HTR-8/SVneo (cell line): ENCODE measurements around the gene POLR2H.

Experiments used
- DNase-seq: peaks from one replicate; pipeline ENCODE4 v3.0.0; 2011; ENCODE audit warnings: low spot score, mixed read lengths; ENCODE audit not compliant: insufficient read length
- FAIRE-seq: peaks from 2 replicates; lab custom pipeline; 2011; peaks lifted over from hg19 to GRCh38; lab: Jason Lieb, UNC

The POLR2H gene

GRCh38 chr3:184350618-184351017 lies 10.9 kb upstream of the POLR2H start:
- FAIRE-seq, result no peak
- DNase-seq, result no peak

- DNase-seq, result no peak
- FAIRE-seq, result no peak
These were observed 9.9 kb upstream of the POLR2H start for GRCh38 chr3:184351511-184352148.

GRCh38 chr3:184352149-184352785 lies 9.2 kb upstream of the POLR2H start:
- FAIRE-seq (no peak), DNase-seq (no peak)

GRCh38 chr3:184352897-184353545 lies 8.5 kb upstream of the POLR2H start:
- FAIRE-seq (no peak), DNase-seq (no peak)

DNA sequence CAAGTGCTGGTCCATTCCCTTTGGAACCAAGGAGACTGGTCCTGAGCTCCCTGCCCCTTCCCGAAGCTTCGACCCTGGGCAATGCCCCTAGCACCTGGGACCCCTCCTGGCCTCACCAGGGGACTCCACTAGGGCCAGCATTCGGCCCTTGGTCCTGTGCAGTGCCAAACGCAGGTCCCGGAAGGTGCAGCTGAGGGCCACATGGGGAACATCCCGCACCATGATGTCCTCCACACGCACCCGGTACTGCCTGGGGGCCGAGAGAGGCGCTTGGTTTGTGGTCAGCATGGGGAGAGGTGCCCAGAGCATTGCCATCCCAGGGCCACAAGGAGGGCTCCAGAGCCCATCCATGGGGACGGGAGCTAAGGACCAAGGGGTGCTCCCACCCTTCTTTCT lies 8.0 kb upstream of the POLR2H start:
- DNase-seq, result no peak
- no peak for FAIRE-seq

GRCh38 chr3:184354121-184354728 lies 7.3 kb upstream of the POLR2H start:
- peak; percentile 9 for FAIRE-seq
- DNase-seq, result no peak

GRCh38 chr3:184354754-184355153 lies 6.8 kb upstream of the POLR2H start:
- DNase-seq (no peak), FAIRE-seq (no peak)

DNA sequence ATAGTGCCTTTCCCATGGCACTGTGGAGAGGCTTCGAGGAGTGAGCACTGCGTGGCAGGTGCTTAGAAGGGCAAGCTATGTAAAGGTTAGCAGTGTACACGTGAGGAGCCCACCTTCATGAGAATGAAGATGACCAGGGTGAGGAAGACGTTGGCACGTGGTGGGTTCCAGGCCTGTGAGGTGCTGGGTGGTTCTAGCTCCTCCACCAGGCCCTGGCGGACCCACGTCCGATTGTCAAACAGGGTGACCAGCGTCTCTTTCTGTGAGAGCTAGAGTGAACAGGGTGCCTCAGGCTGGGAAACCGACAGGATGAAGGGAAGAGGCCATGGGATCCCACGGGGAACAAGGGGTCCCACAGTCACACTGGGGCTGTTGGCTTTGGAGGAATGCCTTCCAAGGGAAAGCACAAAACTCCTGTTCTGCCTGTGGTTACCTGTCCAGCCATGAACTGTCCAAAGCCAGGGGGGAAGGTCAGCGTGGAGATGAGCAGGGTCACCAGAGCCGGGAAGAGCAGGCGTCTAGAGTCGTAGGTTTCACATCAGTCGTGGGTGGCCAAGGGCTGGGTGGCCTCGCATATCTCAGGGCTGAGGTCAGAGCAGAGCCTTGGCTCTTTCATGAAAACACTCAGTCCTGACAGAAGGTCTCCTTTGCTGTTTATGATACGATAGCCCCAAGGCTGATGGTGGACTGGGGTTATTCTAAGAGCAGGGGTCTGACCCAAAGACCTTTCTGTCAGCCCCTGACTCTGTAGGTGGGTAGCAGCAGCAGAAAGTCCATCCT lies 6.1 kb upstream of the POLR2H start:
- no peak for FAIRE-seq
- DNase-seq, result no peak

GRCh38 chr3:184357248-184358123 lies 4.0 kb upstream of the POLR2H start:
- no peak for FAIRE-seq
- DNase-seq, result no peak

GRCh38 chr3:184358124-184358767 lies 3.3 kb upstream of the POLR2H start:
- FAIRE-seq, result no peak

GRCh38 chr3:184358921-184359350 lies 2.6 kb upstream of the POLR2H start:
- DNase-seq, result no peak
- FAIRE-seq, result no peak

More at GRCh38 chr3:184358124-184358767, 3.3 kb upstream of the POLR2H start:
- DNase-seq, result no peak

GRCh38 chr3:184359610-184360009 lies 1.9 kb upstream of the POLR2H start:
- FAIRE-seq, result no peak
- no peak for DNase-seq

GRCh38 chr3:184360070-184360928 lies 1.2 kb upstream of the POLR2H start:
- no peak for DNase-seq
- FAIRE-seq, result no peak

DNA sequence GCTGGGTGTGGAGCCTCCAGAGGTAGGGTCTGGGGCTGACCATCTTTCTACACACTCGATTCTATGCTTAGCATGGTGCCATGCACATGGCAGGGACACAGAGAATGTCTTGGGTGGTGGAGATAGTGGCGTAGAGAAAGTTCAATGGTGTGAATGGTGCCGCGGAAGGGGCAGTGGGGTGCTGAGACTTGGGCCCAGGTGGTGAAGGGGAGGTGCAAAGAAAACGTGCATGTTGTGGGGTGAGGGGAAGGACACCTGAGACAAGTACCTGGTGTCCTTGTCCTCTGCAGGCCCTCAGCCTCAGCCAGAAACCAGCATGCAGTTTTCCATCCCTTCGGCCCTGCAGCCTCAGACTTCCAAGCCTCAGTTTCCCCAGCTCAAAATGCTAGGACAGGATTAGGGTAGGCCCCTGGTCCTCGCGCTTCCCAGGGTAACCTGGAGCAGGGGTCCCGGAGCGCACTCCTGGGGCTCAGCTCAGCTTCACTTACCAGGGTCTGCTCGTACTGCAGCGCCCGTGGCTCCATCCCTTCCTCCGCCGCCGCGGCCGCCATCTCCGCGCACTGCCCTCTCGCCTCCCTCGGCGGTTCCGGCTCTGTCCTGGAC lies 480 bp upstream of the POLR2H start:
- FAIRE-seq (peak; percentile 55), DNase-seq (no peak)

DNA sequence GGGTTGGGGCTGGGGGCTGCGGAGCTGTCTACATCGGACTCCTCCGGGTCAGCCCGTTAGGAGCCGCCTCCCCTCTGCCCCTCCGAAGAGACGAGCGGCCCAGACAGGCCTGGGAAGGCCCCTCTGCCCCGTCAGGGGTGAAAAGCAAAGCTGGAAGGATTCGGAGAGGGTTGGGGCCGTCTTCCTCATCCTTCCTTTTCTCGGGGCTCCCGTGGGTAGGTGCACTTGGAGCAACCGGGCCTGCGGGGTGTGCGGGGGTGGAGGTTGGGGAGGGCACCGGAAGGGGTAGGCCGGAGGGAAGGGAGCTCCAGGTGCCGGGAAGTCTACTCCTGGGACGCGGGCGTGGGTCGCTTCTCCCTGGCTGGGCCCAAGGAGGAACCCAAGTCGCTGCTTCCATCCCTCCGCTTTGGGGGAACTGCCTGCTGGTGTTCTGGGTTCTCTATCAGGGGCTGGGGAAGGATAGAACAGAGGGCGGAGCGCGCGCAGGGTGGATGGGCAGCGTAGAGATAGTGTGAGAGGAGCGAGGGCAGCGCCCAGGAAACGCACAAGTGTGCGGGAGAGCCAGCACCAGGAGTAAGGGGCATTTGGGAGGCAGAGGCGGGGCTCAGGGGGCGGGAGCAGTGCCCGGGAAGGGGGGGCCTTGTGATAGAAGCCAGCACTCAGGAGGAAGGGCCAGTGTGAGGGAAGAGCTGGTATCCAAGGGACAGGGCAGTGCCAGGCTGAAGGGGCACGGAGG lies 590 bp downstream of the POLR2H start:
- FAIRE-seq, result no peak
- DNase-seq, result peak; percentile 67

DNA sequence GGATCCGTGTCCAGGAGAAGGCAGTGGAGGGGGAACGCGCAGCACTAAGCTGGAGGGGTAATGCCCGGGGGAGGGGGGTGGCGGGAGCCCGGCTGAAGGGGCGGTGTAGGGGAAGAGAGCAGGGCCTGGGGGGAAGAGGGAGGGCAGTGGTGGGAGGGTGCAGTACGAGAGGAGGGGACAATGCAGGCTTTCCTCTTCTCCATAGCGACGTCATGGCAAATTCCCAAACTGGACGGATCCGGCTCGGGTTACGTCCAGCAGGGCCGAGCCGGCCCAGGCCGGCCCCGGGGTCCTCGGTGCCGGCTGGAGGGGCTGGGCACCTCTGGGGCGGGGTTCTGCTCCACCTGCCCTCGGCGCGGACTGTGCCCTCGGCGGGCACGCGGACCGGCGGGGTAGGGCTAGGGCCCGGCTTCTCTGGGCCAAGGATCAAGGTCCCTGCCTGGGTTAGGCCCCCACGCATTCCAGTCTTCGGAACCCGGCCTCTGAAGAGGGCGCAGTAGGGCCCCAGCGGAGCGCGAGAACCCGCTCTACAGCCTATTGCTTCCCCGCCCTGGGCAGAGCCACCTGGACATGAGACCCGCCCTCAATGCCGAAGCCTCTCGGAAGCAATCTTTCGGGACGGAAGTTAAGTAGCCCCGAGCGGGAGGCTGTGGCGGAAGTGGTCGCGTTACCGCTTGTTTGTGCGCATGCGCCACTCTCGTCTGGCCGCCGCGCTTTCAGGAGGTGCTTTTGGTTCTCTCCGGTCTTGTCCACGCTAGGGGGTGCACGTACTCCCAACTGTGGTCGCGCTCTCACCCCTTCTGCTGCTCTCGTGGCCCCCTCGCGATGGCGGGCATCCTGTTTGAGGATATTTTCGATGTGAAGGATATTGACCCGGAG lies 1.4 kb downstream of the POLR2H start:
- DNase-seq (peak; percentile 97), FAIRE-seq (peak; percentile 98)
